SK-N-SH (cell line): ENCODE data around the gene GRIK3.

Source experiments
- SIN3A ChIP-seq: IDR thresholded peaks from 2 replicates; pipeline ENCODE4 v1.6.1; 2012; ENCODE audit warnings: low read depth, mild to moderate bottlenecking, low read length, moderate library complexity, borderline replicate concordance
- TF ChIP-seq, protein P1 (sequence below): fragments of 200-600 bp; sonication (generic); IDR thresholded peaks from 2 replicates; pipeline ENCODE4 v1.6.1; 2017; ENCODE audit warnings: antibody characterized with exemption, mild to moderate bottlenecking, moderate library complexity

DNA sequence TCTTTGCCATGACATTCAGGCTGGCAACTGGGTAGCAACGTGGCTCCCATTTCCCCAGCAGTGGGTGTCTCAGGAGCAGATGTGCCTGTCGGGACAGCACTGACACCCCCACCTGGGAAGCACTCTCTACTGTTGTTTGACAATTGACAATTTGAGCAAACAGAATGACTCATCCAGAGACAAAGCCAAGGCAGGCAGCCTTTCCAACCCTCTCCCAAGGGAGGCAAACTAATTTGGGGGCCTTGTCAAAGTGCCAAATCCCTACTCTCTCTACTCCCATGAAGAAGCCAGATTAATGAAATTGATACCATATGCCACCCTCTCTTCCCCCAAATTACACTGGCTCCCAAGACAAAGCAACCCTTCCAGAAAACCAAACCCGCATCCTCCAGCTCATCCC is 65.6 kb downstream of the GRIK3 start:
- TF ChIP-seq, protein P1, sequence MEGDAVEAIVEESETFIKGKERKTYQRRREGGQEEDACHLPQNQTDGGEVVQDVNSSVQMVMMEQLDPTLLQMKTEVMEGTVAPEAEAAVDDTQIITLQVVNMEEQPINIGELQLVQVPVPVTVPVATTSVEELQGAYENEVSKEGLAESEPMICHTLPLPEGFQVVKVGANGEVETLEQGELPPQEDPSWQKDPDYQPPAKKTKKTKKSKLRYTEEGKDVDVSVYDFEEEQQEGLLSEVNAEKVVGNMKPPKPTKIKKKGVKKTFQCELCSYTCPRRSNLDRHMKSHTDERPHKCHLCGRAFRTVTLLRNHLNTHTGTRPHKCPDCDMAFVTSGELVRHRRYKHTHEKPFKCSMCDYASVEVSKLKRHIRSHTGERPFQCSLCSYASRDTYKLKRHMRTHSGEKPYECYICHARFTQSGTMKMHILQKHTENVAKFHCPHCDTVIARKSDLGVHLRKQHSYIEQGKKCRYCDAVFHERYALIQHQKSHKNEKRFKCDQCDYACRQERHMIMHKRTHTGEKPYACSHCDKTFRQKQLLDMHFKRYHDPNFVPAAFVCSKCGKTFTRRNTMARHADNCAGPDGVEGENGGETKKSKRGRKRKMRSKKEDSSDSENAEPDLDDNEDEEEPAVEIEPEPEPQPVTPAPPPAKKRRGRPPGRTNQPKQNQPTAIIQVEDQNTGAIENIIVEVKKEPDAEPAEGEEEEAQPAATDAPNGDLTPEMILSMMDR = no peak
- TF ChIP-seq SIN3A = no peak
